ENCODE data around the gene HSD11B1L.

HSD11B1L gene

DNA sequence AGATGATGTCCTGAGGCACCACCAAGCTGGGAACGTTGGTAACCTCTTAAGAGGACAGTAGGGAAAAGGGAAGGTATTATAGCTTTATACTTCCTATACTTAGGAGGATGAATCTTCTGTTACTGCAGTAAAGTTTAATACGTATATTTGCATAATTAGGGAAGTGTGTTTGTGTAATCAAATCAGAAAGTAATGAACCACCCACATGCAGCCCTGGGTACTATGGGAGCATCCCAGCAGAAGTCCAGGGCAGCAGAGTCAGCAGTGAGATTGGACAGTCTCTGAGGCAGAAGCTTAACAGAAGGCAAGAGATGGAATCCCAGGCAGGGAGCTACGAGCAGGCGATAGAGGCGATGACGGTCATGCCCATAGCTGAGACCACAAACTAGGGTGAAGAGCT is 45.4 kb upstream of the HSD11B1L start:
- Histone ChIP-seq H2BK5ac (ENCODE audit: low read depth, low read length, poor library complexity) (no peak overlapping the region), H3K18ac (ENCODE audit: low read length) (no peak overlapping the region), H4K91ac (ENCODE audit: low read depth, low read length) (no peak overlapping the region), H3K9ac (ENCODE audit: low read length) (no peak overlapping the region), H3K4ac (ENCODE audit: low read depth, low read length) (peak overlapping the region; percentile 47), H3K79me2 (ENCODE audit: control insufficient read depth, insufficient read depth, low read length, poor library complexity) (peaks cover 12% of the 10 kb centered on the region), H3K14ac (ENCODE audit: low read length) (no peak overlapping the region), H2AFZ (ENCODE audit: insufficient read depth, low read length, poor library complexity) (no peak overlapping the region), H4K12ac (ENCODE audit: low read depth, low read length) (no peak overlapping the region), H3K4me3 (ENCODE audit: low read depth, low read length) (no peak overlapping the region), H3K79me1 (ENCODE audit: low read length) (no peaks in the 10 kb centered on the region), H3K27ac (ENCODE audit: low read depth, low read length) (no peak overlapping the region), H3K36me3 (ENCODE audit: control insufficient read depth in 1 of 2, insufficient read depth in 2 of 2, low read length in 2 of 2) (peaks cover 5 to 13% of the 10 kb centered on the region in 2 experiments), H3K9me3 (ENCODE audit: insufficient read depth, low read depth, low read length) (no peaks in the 10 kb centered on the region), H3K23ac (ENCODE audit: low read length) (no peak overlapping the region), H2BK120ac (ENCODE audit: insufficient read depth, low read length, poor library complexity) (no peak overlapping the region), H3K4me1 (ENCODE audit: control insufficient read depth in 1 of 2, insufficient read depth in 2 of 2, low read length in 2 of 2) (peaks cover 0 to 3% of the 10 kb centered on the region in 2 experiments), H2BK12ac (ENCODE audit: low read length) (no peak overlapping the region), H2AK5ac (ENCODE audit: low read length) (no peak overlapping the region), H3K4me2 (ENCODE audit: low read length) (no peak overlapping the region), H4K8ac (ENCODE audit: low read depth, low read length) (no peak overlapping the region), H3K27me3 (ENCODE audit: insufficient read depth, low read length) (no peaks in the 10 kb centered on the region)
- no CpG with 5 or more reads among the region's 6 CpGs for WGBS (ENCODE audit: extremely low coverage, insufficient coverage, insufficient read length)
- DNase-seq = no peak

DNA sequence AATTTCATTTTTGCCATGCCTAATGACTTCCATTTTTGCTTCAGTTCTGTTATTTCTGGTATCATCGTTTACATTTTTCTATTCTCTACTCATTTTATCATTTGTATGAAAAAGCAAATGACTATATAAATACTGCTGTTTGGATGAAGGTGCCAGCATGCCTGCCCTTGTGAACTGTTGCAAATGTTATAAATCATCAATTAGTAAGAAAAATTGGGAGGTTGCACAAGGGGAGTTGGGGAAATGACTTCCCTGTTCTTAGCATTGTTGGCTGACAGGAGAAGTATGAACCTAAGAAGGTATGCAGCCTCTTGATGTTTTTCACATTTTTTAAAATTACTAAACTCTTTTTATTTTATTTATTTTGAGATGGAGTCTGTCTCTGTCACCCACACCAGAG is 42.9 kb upstream of the HSD11B1L start:
- WGBS (ENCODE audit: extremely low coverage, insufficient coverage, insufficient read length) = no CpG with 5 or more reads among the region's 1 CpG
- no peak overlapping the region for H4K12ac ChIP-seq (ENCODE audit: low read depth, low read length)
- no peak overlapping the region for H4K91ac ChIP-seq (ENCODE audit: low read depth, low read length)
- DNase-seq = peak in 1 of 2 donors; percentile 59
- H2BK12ac ChIP-seq (ENCODE audit: low read length) = no peak overlapping the region
- no peak overlapping the region for H2AFZ ChIP-seq (ENCODE audit: insufficient read depth, low read length, poor library complexity)
- no peak overlapping the region for H3K14ac ChIP-seq (ENCODE audit: low read length)
- no peaks in the 10 kb centered on the region for H3K27me3 ChIP-seq (ENCODE audit: insufficient read depth, low read length)
- H4K8ac ChIP-seq (ENCODE audit: low read depth, low read length) = no peak overlapping the region
- peaks cover 22 to 26% of the 10 kb centered on the region in 2 experiments for H3K36me3 ChIP-seq (ENCODE audit: control insufficient read depth in 1 of 2, insufficient read depth in 2 of 2, low read length in 2 of 2)
- H3K4me3 ChIP-seq (ENCODE audit: low read depth, low read length) = no peak overlapping the region
- no peak overlapping the region for H2BK5ac ChIP-seq (ENCODE audit: low read depth, low read length, poor library complexity)
- peak overlapping the region; percentile 92 for H3K4ac ChIP-seq (ENCODE audit: low read depth, low read length)
- H2AK5ac ChIP-seq (ENCODE audit: low read length) = no peak overlapping the region
- H2BK120ac ChIP-seq (ENCODE audit: insufficient read depth, low read length, poor library complexity) = no peak overlapping the region
- H3K18ac ChIP-seq (ENCODE audit: low read length) = no peak overlapping the region
- H3K23ac ChIP-seq (ENCODE audit: low read length) = no peak overlapping the region
- no peaks in the 10 kb centered on the region for H3K79me1 ChIP-seq (ENCODE audit: low read length)
- no peak overlapping the region for H3K4me2 ChIP-seq (ENCODE audit: low read length)
- H3K9me3 ChIP-seq (ENCODE audit: insufficient read depth, low read depth, low read length) = no peaks in the 10 kb centered on the region
- peaks cover 9% of the 10 kb centered on the region for H3K79me2 ChIP-seq (ENCODE audit: control insufficient read depth, insufficient read depth, low read length, poor library complexity)
- no peak overlapping the region for H3K9ac ChIP-seq (ENCODE audit: low read length)
- no peak overlapping the region for H3K27ac ChIP-seq (ENCODE audit: low read depth, low read length)
- no peaks in the 10 kb centered on the region for H3K4me1 ChIP-seq (ENCODE audit: control insufficient read depth in 1 of 2, insufficient read depth in 2 of 2, low read length in 2 of 2)

DNA sequence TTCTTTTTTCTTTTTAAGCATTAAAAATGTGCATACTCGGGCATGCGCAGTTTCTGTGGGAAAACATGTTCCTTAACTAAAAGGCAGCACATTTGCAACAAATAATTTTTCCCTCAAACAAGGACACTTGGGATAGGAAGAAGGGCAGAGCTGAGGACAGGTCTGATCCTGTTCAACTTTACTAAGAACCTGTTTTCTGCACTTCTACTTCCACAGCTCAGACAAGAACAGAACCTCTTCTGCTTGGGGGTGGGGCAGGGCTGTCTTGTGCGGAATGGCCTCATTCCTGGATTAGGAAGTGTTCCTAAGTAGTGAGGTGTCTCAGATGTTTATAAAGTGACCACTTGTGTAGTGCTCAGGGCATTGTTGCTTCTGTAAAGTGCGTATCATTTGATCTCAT is 39.7 kb upstream of the HSD11B1L start:
- Histone ChIP-seq H3K18ac (ENCODE audit: low read length) (no peak overlapping the region), H2BK5ac (ENCODE audit: low read depth, low read length, poor library complexity) (no peak overlapping the region), H3K9ac (ENCODE audit: low read length) (no peak overlapping the region), H2BK120ac (ENCODE audit: insufficient read depth, low read length, poor library complexity) (no peak overlapping the region), H3K4ac (ENCODE audit: low read depth, low read length) (peak overlapping the region; percentile 19), H3K79me1 (ENCODE audit: low read length) (no peaks in the 10 kb centered on the region), H3K4me2 (ENCODE audit: low read length) (no peak overlapping the region), H2BK12ac (ENCODE audit: low read length) (no peak overlapping the region), H3K9me3 (ENCODE audit: insufficient read depth, low read depth, low read length) (no peaks in the 10 kb centered on the region), H3K27ac (ENCODE audit: low read depth, low read length) (no peak overlapping the region), H4K91ac (ENCODE audit: low read depth, low read length) (no peak overlapping the region), H3K79me2 (ENCODE audit: control insufficient read depth, insufficient read depth, low read length, poor library complexity) (peaks cover 5% of the 10 kb centered on the region), H4K8ac (ENCODE audit: low read depth, low read length) (no peak overlapping the region), H3K36me3 (ENCODE audit: control insufficient read depth in 1 of 2, insufficient read depth in 2 of 2, low read length in 2 of 2) (peaks cover 38 to 40% of the 10 kb centered on the region in 2 experiments), H3K23ac (ENCODE audit: low read length) (no peak overlapping the region), H2AK5ac (ENCODE audit: low read length) (no peak overlapping the region), H3K14ac (ENCODE audit: low read length) (no peak overlapping the region), H3K27me3 (ENCODE audit: insufficient read depth, low read length) (no peaks in the 10 kb centered on the region), H3K4me3 (ENCODE audit: low read depth, low read length) (no peak overlapping the region), H3K4me1 (ENCODE audit: control insufficient read depth in 1 of 2, insufficient read depth in 2 of 2, low read length in 2 of 2) (no peaks in the 10 kb centered on the region), H4K12ac (ENCODE audit: low read depth, low read length) (no peak overlapping the region), H2AFZ (ENCODE audit: insufficient read depth, low read length, poor library complexity) (no peak overlapping the region)
- no peak for DNase-seq
- WGBS (ENCODE audit: extremely low coverage, insufficient coverage, insufficient read length) = no CpG with 5 or more reads among the region's 4 CpGs

DNA sequence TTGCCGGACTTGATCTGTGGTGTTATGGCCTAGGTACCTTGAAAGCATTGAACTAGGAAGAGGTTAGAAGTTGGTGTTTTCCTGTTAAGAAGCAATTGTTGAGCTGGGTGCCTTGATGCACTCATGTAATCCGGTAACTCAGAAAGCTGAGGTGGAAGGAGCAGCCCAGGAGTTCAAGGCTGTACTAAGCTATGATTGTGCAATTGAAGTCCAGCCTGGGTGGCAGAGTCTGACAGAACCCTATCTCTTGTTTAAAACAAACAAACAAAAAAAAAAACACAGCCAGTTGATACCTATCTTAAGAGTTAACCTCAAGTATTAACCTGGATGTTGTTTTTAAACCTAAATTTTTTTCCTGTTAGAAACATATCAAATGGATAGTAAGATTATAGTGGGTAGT is 38.6 kb upstream of the HSD11B1L start:
- no peak overlapping the region for H3K23ac ChIP-seq (ENCODE audit: low read length)
- no peak overlapping the region for H4K91ac ChIP-seq (ENCODE audit: low read depth, low read length)
- no CpG with 5 or more reads among the region's 2 CpGs for WGBS (ENCODE audit: extremely low coverage, insufficient coverage, insufficient read length)
- H2AK5ac ChIP-seq (ENCODE audit: low read length) = no peak overlapping the region
- H3K4me3 ChIP-seq (ENCODE audit: low read depth, low read length) = no peak overlapping the region
- H4K8ac ChIP-seq (ENCODE audit: low read depth, low read length) = no peak overlapping the region
- no peak overlapping the region for H3K4me2 ChIP-seq (ENCODE audit: low read length)
- no peaks in the 10 kb centered on the region for H3K27me3 ChIP-seq (ENCODE audit: insufficient read depth, low read length)
- no peaks in the 10 kb centered on the region for H3K9me3 ChIP-seq (ENCODE audit: insufficient read depth, low read depth, low read length)
- H3K79me2 ChIP-seq (ENCODE audit: control insufficient read depth, insufficient read depth, low read length, poor library complexity) = peaks cover 5% of the 10 kb centered on the region
- H3K36me3 ChIP-seq (ENCODE audit: control insufficient read depth in 1 of 2, insufficient read depth in 2 of 2, low read length in 2 of 2) = peaks cover 43 to 49% of the 10 kb centered on the region in 2 experiments
- no peak overlapping the region for H3K27ac ChIP-seq (ENCODE audit: low read depth, low read length)
- H4K12ac ChIP-seq (ENCODE audit: low read depth, low read length) = no peak overlapping the region
- H3K79me1 ChIP-seq (ENCODE audit: low read length) = no peaks in the 10 kb centered on the region
- H3K4ac ChIP-seq (ENCODE audit: low read depth, low read length) = no peak overlapping the region
- H2BK5ac ChIP-seq (ENCODE audit: low read depth, low read length, poor library complexity) = no peak overlapping the region
- no peak overlapping the region for H2BK12ac ChIP-seq (ENCODE audit: low read length)
- DNase-seq = no peak
- no peak overlapping the region for H3K14ac ChIP-seq (ENCODE audit: low read length)
- no peak overlapping the region for H3K18ac ChIP-seq (ENCODE audit: low read length)
- no peaks in the 10 kb centered on the region for H3K4me1 ChIP-seq (ENCODE audit: control insufficient read depth in 1 of 2, insufficient read depth in 2 of 2, low read length in 2 of 2)
- H3K9ac ChIP-seq (ENCODE audit: low read length) = no peak overlapping the region
- no peak overlapping the region for H2AFZ ChIP-seq (ENCODE audit: insufficient read depth, low read length, poor library complexity)
- H2BK120ac ChIP-seq (ENCODE audit: insufficient read depth, low read length, poor library complexity) = no peak overlapping the region
